H9 (cell line): ENCODE measurements around the gene MIPEP. TPM values are rescaled to one million over a fixed set of nuclear protein-coding genes. Genes with fewer than 3 reads are reported as not detected.
"Not testable (repeated sequence)": the region's sequence is repeated elsewhere in the genome, so short reads cannot be mapped to it uniquely, and the experiment has no call there.

ENCODE experiments used
- DNase-seq: peaks from one replicate; pipeline ENCODE4 v3.0.0-alpha.2; 2017
- H2AFZ ChIP-seq: one replicate; pipeline ENCODE4 v1.6.1; 2013; ENCODE audit warnings: mild to moderate bottlenecking, low read length, control low read depth, moderate library complexity
- H2AK5ac ChIP-seq: 2 replicates; pipeline ENCODE4 v1.6.1; 2013; ENCODE audit warnings: low read length, control low read depth, mixed read lengths; ENCODE audit not compliant: insufficient read length
- H2BK120ac ChIP-seq: one replicate; pipeline ENCODE4 v1.6.1; 2013; ENCODE audit warnings: low read depth, mild to moderate bottlenecking, low read length, control low read depth, inconsistent platforms; ENCODE audit not compliant: poor library complexity, severe bottlenecking
- H2BK12ac ChIP-seq: 2 replicates; pipeline ENCODE4 v1.6.1; 2013; ENCODE audit warnings: low read length, control low read depth, mixed read lengths, low read depth; ENCODE audit not compliant: insufficient read length
- H2BK15ac ChIP-seq: 2 replicates; pipeline ENCODE4 v1.6.1; 2013; ENCODE audit warnings: low read depth, low read length, control low read depth
- H2BK20ac ChIP-seq: one replicate; pipeline ENCODE4 v1.6.1; 2013; ENCODE audit warnings: low read depth, mild to moderate bottlenecking, low read length, control low read depth, inconsistent platforms; ENCODE audit not compliant: poor library complexity, severe bottlenecking
- H2BK5ac ChIP-seq: 2 replicates; pipeline ENCODE4 v1.6.1; 2013; ENCODE audit warnings: low read length, control low read depth, mixed read lengths; ENCODE audit not compliant: insufficient read length
- H3K14ac ChIP-seq: 2 replicates; pipeline ENCODE4 v1.6.1; 2013; ENCODE audit warnings: low read length, control low read depth; ENCODE audit not compliant: insufficient read depth
- H3K18ac ChIP-seq: 2 replicates; pipeline ENCODE4 v1.6.1; 2013; ENCODE audit warnings: low read depth, mild to moderate bottlenecking, mixed read lengths, low read length, control low read depth; ENCODE audit not compliant: insufficient read length
- H3K23ac ChIP-seq: 2 replicates; pipeline ENCODE4 v1.6.1; 2013; ENCODE audit warnings: low read length, control low read depth, mixed read lengths, low read depth; ENCODE audit not compliant: insufficient read length
- H3K23me2 ChIP-seq: 2 replicates; pipeline ENCODE4 v1.6.1; 2013; ENCODE audit warnings: low read depth, mild to moderate bottlenecking, mixed read lengths, low read length, control low read depth; ENCODE audit not compliant: insufficient read length, poor library complexity, severe bottlenecking
- H3K27ac ChIP-seq: 2 replicates; pipeline ENCODE4 v1.5.1; 2013; ENCODE audit warnings: low read length, control low read depth, mixed read lengths, low read depth; ENCODE audit not compliant: insufficient read length
- H3K27me3 ChIP-seq: 2 replicates; pipeline ENCODE4 v1.6.1; 2013; ENCODE audit warnings: low read length, control low read depth, inconsistent platforms; ENCODE audit not compliant: insufficient read depth
- H3K4ac ChIP-seq: 2 replicates; pipeline ENCODE4 v1.6.1; 2013; ENCODE audit warnings: low read depth, mild to moderate bottlenecking, control low read depth, inconsistent platforms, low read length, moderate library complexity
- H3K4me1 ChIP-seq: 2 replicates; pipeline ENCODE4 v1.6.1; 2013; ENCODE audit warnings: low read length, control low read depth, inconsistent platforms; ENCODE audit not compliant: insufficient read depth
- H3K4me2 ChIP-seq: 2 replicates; pipeline ENCODE4 v1.6.1; 2013; ENCODE audit warnings: low read length, control low read depth, mixed read lengths; ENCODE audit not compliant: insufficient read length, insufficient read depth
- H3K56ac ChIP-seq: 2 replicates; pipeline ENCODE4 v1.6.1; 2013; ENCODE audit warnings: low read depth, mild to moderate bottlenecking, mixed read lengths, low read length, control low read depth; ENCODE audit not compliant: insufficient read length
- H3K79me1 ChIP-seq: 2 replicates; pipeline ENCODE4 v1.6.1; 2013; ENCODE audit warnings: low read depth, mild to moderate bottlenecking, moderate library complexity, low read length, control low read depth, inconsistent platforms; ENCODE audit not compliant: insufficient read depth, poor library complexity, severe bottlenecking
- H3K79me2 ChIP-seq: 2 replicates; pipeline ENCODE4 v1.6.1; 2013; ENCODE audit warnings: low read length, control low read depth, inconsistent platforms; ENCODE audit not compliant: insufficient read depth
- H3K9ac ChIP-seq: 2 replicates; pipeline ENCODE4 v1.6.1; 2013; ENCODE audit warnings: low read length, control low read depth, mixed read lengths; ENCODE audit not compliant: insufficient read length; ENCODE audit errors: extremely low read depth
- H3K9me3 ChIP-seq: one replicate; pipeline ENCODE4 v1.6.1; 2013; ENCODE audit warnings: low read depth, low read length, inconsistent platforms; ENCODE audit not compliant: control insufficient read depth
- H3T11ph ChIP-seq: one replicate; pipeline ENCODE4 v1.6.1; 2013; ENCODE audit warnings: mild to moderate bottlenecking, low read length, control low read depth, inconsistent platforms
- H4K20me1 ChIP-seq: one replicate; pipeline ENCODE4 v1.6.1; 2013; ENCODE audit not compliant: control insufficient read depth, insufficient read length, insufficient read depth
- H4K5ac ChIP-seq: 2 replicates; pipeline ENCODE4 v1.6.1; 2013; ENCODE audit warnings: low read depth, mild to moderate bottlenecking, mixed read lengths, low read length, control low read depth; ENCODE audit not compliant: insufficient read length
- H4K8ac ChIP-seq: replicated peaks from 2 replicates; pipeline ENCODE4 v1.6.1; 2013; ENCODE audit warnings: low read length, control low read depth, mixed read lengths, low read depth; ENCODE audit not compliant: insufficient read length
- H4K91ac ChIP-seq: 2 replicates; pipeline ENCODE4 v1.6.1; 2013; ENCODE audit warnings: low read depth, mild to moderate bottlenecking, moderate library complexity, mixed read lengths, low read length, control low read depth; ENCODE audit not compliant: insufficient read length
- H3K27ac Mint-ChIP-seq, 3 experiments: 2 replicates in 2 of 3; 3 replicates in 1 of 3; pipeline ENCODE4 v1.8.0; 2020 to 2021; ENCODE audit warnings: mixed read lengths in 3 of 3, mild to moderate bottlenecking in 1 of 3, moderate library complexity in 1 of 3
- H3K27me3 Mint-ChIP-seq: 2 replicates; pipeline ENCODE4 v1.8.0; 2021; ENCODE audit warnings: low read depth, mild to moderate bottlenecking, moderate library complexity, mixed read lengths
- H3K36me3 Mint-ChIP-seq, 3 experiments: 2 replicates in 2 of 3; 3 replicates in 1 of 3; pipeline ENCODE4 v1.8.0; 2020 to 2021; ENCODE audit warnings: low read depth in 3 of 3, mixed read lengths in 3 of 3; ENCODE audit not compliant: insufficient read depth in 1 of 3
- H3K4me1 Mint-ChIP-seq, 2 experiments: 2 replicates each; pipeline ENCODE4 v1.8.0; 2020; ENCODE audit warnings: mixed read lengths in 2 of 2
- H3K4me3 Mint-ChIP-seq, 2 experiments: 2 replicates in 1 of 2; 3 replicates in 1 of 2; pipeline ENCODE4 v1.8.0; 2020 to 2021; ENCODE audit warnings: mild to moderate bottlenecking in 2 of 2, mixed read lengths in 2 of 2, moderate library complexity in 1 of 2
- H3K9me3 Mint-ChIP-seq, 2 experiments: 2 replicates in 1 of 2; 3 replicates in 1 of 2; pipeline ENCODE4 v1.8.0; 2020; ENCODE audit warnings: mild to moderate bottlenecking in 2 of 2, mixed read lengths in 2 of 2, moderate library complexity in 1 of 2
- WGBS: extraction: QIAGEN DNeasy Blood & Tissue Kit; methylation state at CpG from one replicate; pipeline ENCODE4 v1.1.7; 2013; ENCODE audit warnings: missing lambda C conversion rate, low lambda C conversion rate, mixed read lengths; ENCODE audit not compliant: insufficient read length; ENCODE audit errors: extremely low coverage; 5-methylcytosine and 5-hydroxymethylcytosine counted together
- total RNA-seq: library from RNA; stranded (reverse); gene quantifications from 2 replicates; pipeline ENCODE4 v1.2.1, GENCODE V29; 2021
- TF ChIP-seq, protein P1 (sequence below): fragments of 200-600 bp; sonication (generic); conservative IDR thresholded peaks from 3 replicates; pipeline ENCODE4 v1.8.0; 2021; ENCODE audit warnings: antibody characterized with exemption, mild to moderate bottlenecking

Gene MIPEP
- total RNA-seq, 1 experiment from 2014 or later, result 18.5 TPM

DNA sequence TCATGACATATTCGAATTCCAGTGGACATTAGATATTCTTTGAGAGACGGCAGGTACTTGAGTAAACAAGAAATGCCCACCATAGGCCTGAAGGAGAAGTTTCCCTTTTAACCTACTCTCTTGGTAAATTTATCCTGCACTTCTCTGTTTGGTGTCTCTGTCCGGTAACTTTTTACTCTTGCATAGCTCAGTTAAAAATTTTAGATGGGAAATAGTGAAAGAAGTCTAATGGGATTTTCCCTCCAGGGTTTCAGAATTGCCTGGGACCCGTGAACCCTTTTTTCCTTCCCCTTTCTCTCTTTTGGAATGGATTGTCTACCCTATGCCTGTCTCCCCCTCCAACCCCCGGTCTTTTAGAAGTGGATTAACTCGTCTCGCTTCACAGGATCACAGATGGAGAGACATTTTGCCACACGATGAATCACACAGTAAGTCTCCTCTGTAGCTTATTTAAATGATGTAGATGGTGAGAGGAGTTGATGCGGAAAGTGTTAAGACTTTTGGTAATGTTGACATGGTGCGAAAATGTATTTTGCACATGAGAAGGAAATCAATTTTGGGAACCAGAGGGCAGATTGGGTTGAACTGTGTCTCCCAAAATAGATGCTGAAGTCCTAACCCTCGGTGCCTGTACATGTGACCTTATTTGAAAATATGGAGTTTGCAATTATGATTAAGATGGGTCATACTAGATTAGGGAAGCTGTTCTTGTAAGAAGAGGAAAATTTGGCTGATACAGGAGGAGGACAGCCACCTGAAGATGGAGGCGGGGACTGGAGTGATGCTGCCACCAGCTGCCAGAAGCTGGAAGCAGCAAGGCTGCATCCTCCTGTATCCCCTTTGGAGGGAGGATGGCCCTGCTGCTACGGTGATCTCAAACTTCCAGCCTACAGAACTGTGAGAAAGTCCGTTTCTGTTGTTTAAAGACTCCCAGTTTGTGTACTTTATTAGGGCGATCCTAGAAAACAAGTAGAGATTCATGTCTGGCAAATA lies 711 bp upstream of the MIPEP start:
- TF ChIP-seq, protein P1, sequence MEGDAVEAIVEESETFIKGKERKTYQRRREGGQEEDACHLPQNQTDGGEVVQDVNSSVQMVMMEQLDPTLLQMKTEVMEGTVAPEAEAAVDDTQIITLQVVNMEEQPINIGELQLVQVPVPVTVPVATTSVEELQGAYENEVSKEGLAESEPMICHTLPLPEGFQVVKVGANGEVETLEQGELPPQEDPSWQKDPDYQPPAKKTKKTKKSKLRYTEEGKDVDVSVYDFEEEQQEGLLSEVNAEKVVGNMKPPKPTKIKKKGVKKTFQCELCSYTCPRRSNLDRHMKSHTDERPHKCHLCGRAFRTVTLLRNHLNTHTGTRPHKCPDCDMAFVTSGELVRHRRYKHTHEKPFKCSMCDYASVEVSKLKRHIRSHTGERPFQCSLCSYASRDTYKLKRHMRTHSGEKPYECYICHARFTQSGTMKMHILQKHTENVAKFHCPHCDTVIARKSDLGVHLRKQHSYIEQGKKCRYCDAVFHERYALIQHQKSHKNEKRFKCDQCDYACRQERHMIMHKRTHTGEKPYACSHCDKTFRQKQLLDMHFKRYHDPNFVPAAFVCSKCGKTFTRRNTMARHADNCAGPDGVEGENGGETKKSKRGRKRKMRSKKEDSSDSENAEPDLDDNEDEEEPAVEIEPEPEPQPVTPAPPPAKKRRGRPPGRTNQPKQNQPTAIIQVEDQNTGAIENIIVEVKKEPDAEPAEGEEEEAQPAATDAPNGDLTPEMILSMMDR, result peak; percentile 61
- no peak overlapping the region for H3T11ph ChIP-seq

DNA sequence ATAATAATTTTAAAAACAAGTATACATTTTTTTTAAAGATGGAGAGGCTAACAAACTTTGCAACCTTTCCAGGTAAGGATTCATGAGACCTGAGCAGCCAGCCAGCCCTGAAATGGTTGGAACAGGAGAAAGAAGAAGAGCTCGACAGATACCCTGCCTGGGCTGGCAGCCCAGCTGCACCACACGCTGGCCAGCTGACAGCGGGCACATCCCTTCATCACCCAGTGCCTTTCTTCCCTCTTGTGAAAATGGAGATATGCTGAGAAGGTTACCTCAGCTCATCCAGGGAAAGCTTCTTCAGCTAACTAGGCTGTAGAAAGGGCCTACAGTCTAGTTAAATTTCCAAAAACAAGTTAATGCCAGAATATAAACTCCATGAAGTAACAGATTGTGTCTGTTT lies 4.8 kb downstream of the MIPEP start:
- not testable (repeated sequence) for DNase-seq, H3K27me3 Mint-ChIP-seq, H3K4me1 ChIP-seq, H4K5ac ChIP-seq, H2BK120ac ChIP-seq, H3K79me2 ChIP-seq, H3K14ac ChIP-seq, H4K20me1 ChIP-seq, H2BK5ac ChIP-seq, H3K27ac ChIP-seq, H3K9ac ChIP-seq, H2BK20ac ChIP-seq, H4K8ac ChIP-seq, H3K4me2 ChIP-seq, H3K27me3 ChIP-seq, H3K56ac ChIP-seq, H3K23me2 ChIP-seq, H3K18ac ChIP-seq, H3K4me1 Mint-ChIP-seq, H3K79me1 ChIP-seq, H3K9me3 ChIP-seq, H3K4ac ChIP-seq, H4K91ac ChIP-seq, H3K23ac ChIP-seq, H3T11ph ChIP-seq, H2BK12ac ChIP-seq, H3K9me3 Mint-ChIP-seq, H2AK5ac ChIP-seq, H3K4me3 Mint-ChIP-seq, H2BK15ac ChIP-seq, H3K27ac Mint-ChIP-seq, H2AFZ ChIP-seq
- WGBS, result no CpG with 5 or more reads among the region's 3 CpGs
- peaks cover 9 to 28% (median 27%) of the 10 kb centered on the region in 3 experiments; a peak in 6 of 7 replicates for H3K36me3 Mint-ChIP-seq

More for the DNA sequence above, 711 bp upstream of the MIPEP start:
- H4K8ac ChIP-seq, result no peak overlapping the region
- WGBS, result 100% methylated on average over 2 of the region's 15 CpGs
- no peaks in the 10 kb centered on the region for H3K79me2 ChIP-seq
- no peak overlapping the region for H3K18ac ChIP-seq
- no peak overlapping the region for H3K14ac ChIP-seq
- no peak overlapping the region for H2BK120ac ChIP-seq
- H2AK5ac ChIP-seq, result no peak overlapping the region
- no peaks in the 10 kb centered on the region for H3K9me3 ChIP-seq
- H3K79me1 ChIP-seq, result no peaks in the 10 kb centered on the region
- no peak overlapping the region for H4K91ac ChIP-seq
- Mint-ChIP-seq H3K4me3 (peak overlapping the region; percentile 86 to 87), H3K27ac (no peak overlapping the region), H3K36me3 (peaks cover 2 to 4% (median 3%) of the 10 kb centered on the region in 3 experiments; a peak in 6 of 7 replicates), H3K9me3 (no peaks in the 10 kb centered on the region), H3K4me1 (peaks cover 15 to 18% of the 10 kb centered on the region in 2 experiments), H3K27me3 (no peaks in the 10 kb centered on the region)
- H3K27ac ChIP-seq, result no peak overlapping the region
- no peak overlapping the region for H3K9ac ChIP-seq
- no peak overlapping the region for H2BK15ac ChIP-seq
- H2BK20ac ChIP-seq, result no peak overlapping the region
- no peaks in the 10 kb centered on the region for H3K4me1 ChIP-seq
- H4K20me1 ChIP-seq, result no peaks in the 10 kb centered on the region
- H3K4ac ChIP-seq, result no peak overlapping the region
- peaks cover 6% of the 10 kb centered on the region for H3K23me2 ChIP-seq
- no peaks in the 10 kb centered on the region for H3K27me3 ChIP-seq
- no peak overlapping the region for H2AFZ ChIP-seq
- peak overlapping the region; percentile 87 for H3K4me2 ChIP-seq
- H3K23ac ChIP-seq, result no peak overlapping the region
- no peak overlapping the region for H4K5ac ChIP-seq
- H2BK5ac ChIP-seq, result no peak overlapping the region
- H2BK12ac ChIP-seq, result no peak overlapping the region
- DNase-seq, result no peak
- no peak overlapping the region for H3K56ac ChIP-seq
